Skin epidermis (tissue), 12 donors: ENCODE data around the gene INS.
"Not testable (repeated sequence)": the region's sequence is repeated elsewhere in the genome, so short reads cannot be mapped to it uniquely, and the experiment has no call there.

ENCODE experiments used
- H3K27ac ChIP-seq, 21 experiments: fragments of 200-600 bp; sonication (generic) in 11 of 21; one replicate each; pipeline ENCODE4 v1.5.0; 2020; ENCODE audit warnings: mild to moderate bottlenecking in 3 of 21, inconsistent platforms in 2 of 21, moderate library complexity in 2 of 21
- H3K4me3 ChIP-seq, 7 experiments: fragments of 200-600 bp; sonication (generic) in 2 of 7; one replicate each; pipeline ENCODE4 v1.5.0; 2020; ENCODE audit warnings: inconsistent platforms in 2 of 7, mild to moderate bottlenecking in 2 of 7, moderate library complexity in 1 of 7

Gene INS

GRCh38 chr11:2199466-2200341, 38.7 kb upstream of the INS start:
- Histone ChIP-seq H3K27ac (no peak overlapping the region), H3K4me3 (no peak overlapping the region)

GRCh38 chr11:2198621-2199365, 37.8 kb upstream of the INS start:
- H3K27ac ChIP-seq = no peak overlapping the region

DNA sequence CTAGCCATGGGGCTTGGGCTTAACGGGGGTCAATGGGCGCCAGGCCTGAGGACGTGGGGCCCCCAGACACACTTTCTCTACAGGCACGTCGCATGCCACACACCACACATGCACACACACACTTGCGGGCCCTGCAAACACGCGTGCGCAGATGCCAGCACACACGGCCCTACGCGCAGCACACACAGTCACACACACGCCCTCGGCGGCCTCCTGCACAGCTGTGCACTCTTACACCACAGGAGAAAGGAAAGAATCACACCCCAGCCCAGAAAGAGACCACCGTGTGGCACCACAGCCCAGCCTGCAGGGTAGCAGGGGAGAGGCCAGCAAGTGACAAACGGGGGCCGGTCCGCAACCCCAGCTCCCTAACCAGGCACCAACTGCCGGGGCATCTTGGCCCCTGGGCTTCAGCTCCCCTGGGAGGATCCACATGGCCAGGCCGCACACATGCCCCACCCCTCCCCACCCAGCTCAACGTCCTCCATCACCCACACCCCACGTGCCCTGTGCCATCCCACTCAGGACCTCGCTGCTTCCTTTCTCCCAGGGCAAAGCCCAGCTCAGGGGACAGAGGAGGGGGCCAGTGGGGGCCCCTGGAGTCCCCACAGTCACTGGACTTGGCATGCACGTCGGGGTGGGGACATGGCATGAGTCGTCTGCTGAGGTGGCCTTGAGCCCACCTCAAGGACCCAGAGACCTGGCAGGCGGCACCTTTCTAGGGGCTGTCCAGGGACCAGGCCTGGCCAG, 36.9 kb upstream of the INS start:
- Histone ChIP-seq H3K27ac (no peak overlapping the region), H3K4me3 (no peak overlapping the region)

More at GRCh38 chr11:2198621-2199365, 37.8 kb upstream of the INS start:
- H3K4me3 ChIP-seq = no peak overlapping the region

GRCh38 chr11:2196970-2197770, 36.2 kb upstream of the INS start:
- Histone ChIP-seq H3K4me3 (no peak overlapping the region), H3K27ac (no peak overlapping the region)

DNA sequence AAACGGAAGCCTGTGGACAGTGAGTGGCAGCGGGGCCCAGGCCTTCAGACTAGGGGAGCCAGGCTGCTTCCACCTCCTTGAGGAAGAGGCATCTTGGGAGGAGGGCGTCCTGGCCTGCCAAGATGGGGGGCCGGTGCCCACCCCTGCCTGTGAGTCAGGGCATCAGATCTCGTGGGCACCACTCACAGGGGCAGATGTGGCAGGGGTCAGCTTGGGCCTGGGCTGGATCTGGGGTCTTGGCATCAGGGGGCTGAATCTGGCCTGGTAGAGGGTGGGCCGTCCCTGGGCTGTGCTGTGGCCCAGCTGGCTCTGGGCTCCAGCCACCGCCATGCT, 34.7 kb upstream of the INS start:
- H3K27ac ChIP-seq = no peak overlapping the region
- H3K4me3 ChIP-seq = no peak overlapping the region

DNA sequence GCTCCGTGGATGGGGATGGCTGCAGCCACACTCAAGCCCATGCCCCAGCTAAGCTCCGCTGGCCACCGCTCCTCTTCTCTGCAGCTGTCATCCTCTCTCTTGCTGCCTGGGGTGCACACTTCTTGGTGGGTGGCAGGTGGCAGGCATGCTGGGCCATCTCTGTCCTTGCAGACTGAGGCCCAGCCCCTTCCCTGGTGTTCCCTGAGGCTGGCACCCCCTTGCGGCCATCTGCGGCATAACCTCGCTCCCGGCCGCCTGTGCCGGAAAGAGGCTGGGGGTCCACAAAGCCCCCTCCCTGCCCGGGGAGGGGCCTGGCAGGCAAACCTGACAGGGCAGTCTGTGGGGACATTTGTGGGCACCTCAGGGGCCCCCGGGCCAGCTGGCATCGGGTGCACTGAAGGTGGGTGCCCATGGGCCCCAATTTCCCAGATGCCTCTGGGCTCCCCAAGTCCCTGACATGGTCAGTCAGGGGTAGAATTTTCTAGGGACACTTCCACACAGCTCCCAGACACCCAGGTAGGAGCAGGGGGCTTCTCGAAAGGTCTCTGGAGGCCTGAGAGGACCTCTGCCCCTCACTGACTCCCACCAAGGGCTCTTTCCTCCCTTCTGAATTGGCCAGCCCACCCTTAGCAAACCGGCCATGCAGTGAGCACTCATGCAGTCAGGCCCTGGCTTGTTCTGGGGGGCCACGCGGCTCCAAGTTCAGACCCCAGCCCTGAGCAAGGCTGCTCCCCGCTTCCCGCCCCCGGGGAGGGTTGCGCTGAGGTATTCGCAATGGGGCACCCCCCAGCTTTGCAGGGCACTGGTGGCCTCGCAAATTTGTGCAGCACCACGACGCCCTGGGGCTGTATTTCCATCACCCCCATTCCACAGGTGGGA, 34.1 kb upstream of the INS start:
- Histone ChIP-seq H3K27ac (no peak overlapping the region), H3K4me3 (no peak overlapping the region)

DNA sequence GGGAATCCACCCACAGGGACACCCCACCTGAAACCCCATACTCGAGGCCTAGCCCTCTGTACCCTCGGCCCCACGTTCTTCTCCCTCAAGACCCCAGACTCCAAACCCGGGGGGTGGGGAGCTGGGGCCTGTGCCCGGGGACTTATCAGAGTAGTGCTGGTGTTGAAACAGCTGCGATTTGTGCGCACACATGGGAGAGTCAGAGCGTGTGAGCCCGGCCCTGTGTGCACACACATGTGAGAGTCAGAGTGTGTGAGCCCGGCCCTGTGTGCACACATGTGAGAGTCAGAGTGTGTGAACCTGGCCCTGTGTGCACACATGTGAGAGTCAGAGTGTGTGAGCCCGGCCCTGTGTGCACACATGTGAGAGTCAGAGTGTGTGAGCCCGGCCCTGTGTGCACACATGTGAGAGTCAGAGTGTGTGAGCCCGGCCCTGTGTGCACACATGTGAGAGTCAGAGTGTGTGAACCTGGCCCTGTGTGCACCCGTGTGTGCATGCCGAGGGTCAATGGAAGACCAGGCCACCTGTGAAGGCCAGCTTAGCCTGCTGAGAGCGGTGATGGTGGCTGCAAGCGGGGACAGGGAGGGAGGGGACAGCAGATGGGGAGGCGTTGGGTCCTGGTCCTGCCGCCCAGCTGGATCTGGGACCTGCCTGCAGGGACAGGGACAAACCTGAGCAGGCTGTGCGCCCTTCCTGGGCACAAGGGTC, 33.0 kb upstream of the INS start:
- H3K27ac ChIP-seq, H3K4me3 ChIP-seq: not testable (repeated sequence)

DNA sequence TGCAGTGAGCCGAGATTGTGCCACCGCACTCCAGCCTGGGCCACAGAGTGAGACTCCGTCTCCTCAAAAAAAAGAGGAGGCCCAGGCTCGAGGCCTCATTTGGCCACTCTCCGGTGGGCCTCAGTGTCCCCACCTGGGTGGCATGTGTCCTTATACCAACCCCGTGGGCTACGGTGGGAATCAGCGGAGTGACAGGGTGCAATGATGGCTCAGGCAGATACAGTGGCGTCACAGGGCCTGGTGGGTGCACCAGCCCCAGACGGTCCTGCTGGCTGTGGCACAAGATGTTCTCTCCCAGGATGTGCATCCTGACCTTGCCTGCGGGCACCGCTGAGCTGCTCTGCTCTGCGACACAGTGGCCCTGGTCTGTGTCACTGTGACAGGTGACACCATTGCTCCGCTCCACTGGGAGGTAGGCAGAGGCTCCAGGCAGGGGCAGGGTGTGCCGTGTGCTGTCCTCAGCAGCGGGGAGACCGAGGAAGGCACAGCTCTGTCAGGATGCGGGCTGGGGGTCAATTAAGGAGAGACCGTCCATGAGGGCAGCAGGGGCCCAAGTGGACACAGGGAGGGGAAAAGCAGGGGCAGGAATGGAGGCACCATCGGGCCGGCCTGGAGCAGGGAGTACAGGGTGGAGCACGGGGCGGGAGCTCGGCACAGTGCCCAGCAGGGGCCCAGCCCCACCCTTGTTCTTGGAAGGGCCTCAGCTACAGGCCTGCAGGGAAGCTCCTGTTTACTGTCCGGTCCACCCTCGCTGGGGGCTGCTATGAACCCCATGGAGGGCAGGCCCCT, 32.3 kb upstream of the INS start:
- Histone ChIP-seq H3K27ac (no peak overlapping the region), H3K4me3 (no peak overlapping the region)

- Histone ChIP-seq H3K27ac (no peak overlapping the region), H3K4me3 (no peak overlapping the region)
Observed at GRCh38 chr11:2192435-2192834, 31.4 kb upstream of the INS start.

- no peak overlapping the region for H3K27ac ChIP-seq
- H3K4me3 ChIP-seq = no peak overlapping the region
Observed at GRCh38 chr11:2191883-2192282, 30.9 kb upstream of the INS start.

GRCh38 chr11:2190657-2191471, 29.9 kb upstream of the INS start:
- no peak overlapping the region for H3K4me3 ChIP-seq
- H3K27ac ChIP-seq = no peak overlapping the region

DNA sequence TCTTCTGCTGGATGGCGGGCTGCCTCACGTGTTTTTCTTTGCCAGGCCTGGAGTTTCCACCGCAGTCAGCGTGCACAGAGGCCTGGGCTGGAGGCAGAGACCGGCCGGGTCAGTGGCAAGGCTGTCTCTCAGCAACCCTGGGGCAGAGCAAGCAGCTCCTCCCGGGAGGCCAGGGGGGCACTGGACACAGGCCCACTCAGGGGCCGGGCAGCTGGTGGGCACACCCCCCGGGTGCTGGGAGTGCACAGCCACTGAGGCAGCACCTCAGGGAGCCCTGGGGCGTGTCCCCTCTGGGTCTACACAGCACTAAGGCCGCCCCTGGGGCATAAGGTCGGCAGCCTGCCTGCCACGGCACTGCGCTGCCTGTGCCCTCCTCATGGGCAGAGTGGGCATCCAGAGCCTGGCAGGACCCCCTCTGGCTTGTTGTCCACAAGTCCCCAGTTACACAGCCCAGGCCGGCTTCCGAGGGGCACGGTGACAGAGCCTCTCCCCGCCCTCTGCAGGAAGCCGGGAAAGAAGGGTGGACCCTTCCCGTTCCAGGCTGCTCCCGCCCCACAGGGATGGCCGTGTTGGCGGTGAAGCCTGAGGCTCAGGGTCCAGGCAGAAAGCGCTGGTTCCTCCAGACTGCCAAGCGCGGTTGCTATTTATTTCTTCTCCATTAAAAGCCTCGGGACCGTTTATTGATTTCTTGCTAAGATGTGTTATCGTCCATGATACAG, 29.1 kb upstream of the INS start:
- Histone ChIP-seq H3K4me3 (no peak overlapping the region), H3K27ac (no peak overlapping the region)

DNA sequence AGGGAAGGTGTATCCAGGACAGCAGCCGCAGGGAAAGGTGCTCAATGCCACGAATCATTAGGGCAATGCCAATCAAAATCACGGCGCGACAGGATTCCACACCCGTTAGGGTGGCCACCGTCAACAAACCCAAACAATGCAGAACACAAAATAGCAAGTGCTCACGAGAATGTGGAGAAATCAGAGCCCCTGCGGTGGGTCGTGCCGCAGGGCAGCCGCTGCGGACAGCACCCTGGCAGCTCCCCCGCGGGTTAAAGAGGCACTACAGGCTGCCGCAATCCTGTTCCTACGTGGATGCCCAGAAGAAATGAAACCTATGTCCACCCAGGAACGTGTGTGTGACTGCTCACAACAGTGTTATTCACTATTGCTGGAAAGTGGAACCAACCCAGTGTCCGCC, 27.7 kb upstream of the INS start:
- no peak overlapping the region for H3K4me3 ChIP-seq
- H3K27ac ChIP-seq = no peak overlapping the region

- Histone ChIP-seq H3K27ac (no peak overlapping the region), H3K4me3 (no peak overlapping the region)
Observed at GRCh38 chr11:2187280-2187707, 26.3 kb upstream of the INS start.

GRCh38 chr11:2186669-2187279, 25.8 kb upstream of the INS start:
- Histone ChIP-seq H3K4me3 (no peak overlapping the region), H3K27ac (no peak overlapping the region)
